Lower lobe of right lung (tissue), 2 donors: ENCODE measurements around the gene S1PR5. TPM values are rescaled to one million over a fixed set of nuclear protein-coding genes. Genes with fewer than 3 reads are reported as not detected.

Experiments
- ATAC-seq, 2 donors: fragments of 200-7000 bp; cut with Tn5 transposase; one replicate each; pipeline ENCODE4 v1.9.1; 2020 to 2022; ENCODE audit warnings: mild to moderate bottlenecking in 2 of 2, moderate library complexity in 2 of 2
- DNase-seq: peaks from one replicate; pipeline ENCODE4 v3.0.0-alpha.2; 2020
- H3K27ac ChIP-seq: fragments of 200-600 bp; one replicate; pipeline ENCODE4 v1.8.0; 2022
- H3K27me3 ChIP-seq: fragments of 200-600 bp; one replicate; pipeline ENCODE4 v1.8.0; 2022; ENCODE audit warnings: low read depth
- H3K36me3 ChIP-seq: fragments of 200-600 bp; one replicate; pipeline ENCODE4 v1.8.0; 2022; ENCODE audit warnings: mild to moderate bottlenecking
- H3K4me1 ChIP-seq: fragments of 200-600 bp; one replicate; pipeline ENCODE4 v1.8.0; 2022
- H3K4me3 ChIP-seq: fragments of 200-600 bp; one replicate; pipeline ENCODE4 v1.8.0; 2022; ENCODE audit warnings: mild to moderate bottlenecking
- H3K9me3 ChIP-seq: fragments of 200-600 bp; one replicate; pipeline ENCODE4 v1.8.0; 2022
- intact Hi-C: fragments of 100-400 bp; cut with DNase I; formaldehyde crosslinking; loops from one replicate; pipeline ENCODE4 v1.11.0; 2022
- total RNA-seq: library from RNA; stranded (reverse); fragmentation: NEBNext Ultra II Directional; extraction: Animal tissue kit (Norgen Biotek cat#: 25700); gene quantifications from one replicate; pipeline ENCODE4 v1.2.1, GENCODE V29; 2021
- TF ChIP-seq, protein P1 (sequence below): fragments of 200-600 bp; IDR thresholded peaks from one replicate; pipeline ENCODE4 v1.8.0; 2022; ENCODE audit warnings: antibody characterized with exemption, mild to moderate bottlenecking
- donor health status: DM: no; HTN: yes; CAD: no; lungs with severe emphysema.

The S1PR5 gene
- total RNA-seq, 1 donor from 2014 or later, result 2.4 TPM

DNA sequence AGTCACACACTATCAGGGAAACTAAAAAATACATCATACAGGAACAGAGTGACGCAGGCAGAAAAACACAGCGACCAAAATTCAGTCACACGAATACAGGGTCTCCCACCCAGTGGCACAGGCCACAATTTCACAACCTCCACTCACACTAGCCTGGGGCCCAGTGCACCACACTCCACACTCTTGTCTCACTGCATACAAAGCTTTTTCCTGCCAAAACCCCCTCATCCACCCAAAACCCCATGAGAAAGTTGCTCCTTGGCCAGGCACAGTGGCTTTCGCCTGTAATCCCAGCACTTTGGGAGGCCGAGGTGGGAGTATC is 1.2 kb downstream of the S1PR5 start:
- Histone ChIP-seq H3K4me1 (peaks cover 30% of the 10 kb centered on the region), H3K27ac (no peak overlapping the region), H3K27me3 (peaks cover 85% of the 10 kb centered on the region), H3K36me3 (no peaks in the 10 kb centered on the region), H3K4me3 (no peak overlapping the region), H3K9me3 (no peaks in the 10 kb centered on the region)
- ATAC-seq (no peak), DNase-seq (no peak)
- TF ChIP-seq, protein P1, sequence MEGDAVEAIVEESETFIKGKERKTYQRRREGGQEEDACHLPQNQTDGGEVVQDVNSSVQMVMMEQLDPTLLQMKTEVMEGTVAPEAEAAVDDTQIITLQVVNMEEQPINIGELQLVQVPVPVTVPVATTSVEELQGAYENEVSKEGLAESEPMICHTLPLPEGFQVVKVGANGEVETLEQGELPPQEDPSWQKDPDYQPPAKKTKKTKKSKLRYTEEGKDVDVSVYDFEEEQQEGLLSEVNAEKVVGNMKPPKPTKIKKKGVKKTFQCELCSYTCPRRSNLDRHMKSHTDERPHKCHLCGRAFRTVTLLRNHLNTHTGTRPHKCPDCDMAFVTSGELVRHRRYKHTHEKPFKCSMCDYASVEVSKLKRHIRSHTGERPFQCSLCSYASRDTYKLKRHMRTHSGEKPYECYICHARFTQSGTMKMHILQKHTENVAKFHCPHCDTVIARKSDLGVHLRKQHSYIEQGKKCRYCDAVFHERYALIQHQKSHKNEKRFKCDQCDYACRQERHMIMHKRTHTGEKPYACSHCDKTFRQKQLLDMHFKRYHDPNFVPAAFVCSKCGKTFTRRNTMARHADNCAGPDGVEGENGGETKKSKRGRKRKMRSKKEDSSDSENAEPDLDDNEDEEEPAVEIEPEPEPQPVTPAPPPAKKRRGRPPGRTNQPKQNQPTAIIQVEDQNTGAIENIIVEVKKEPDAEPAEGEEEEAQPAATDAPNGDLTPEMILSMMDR, result no peak
- intact Hi-C loops, result no loop called here

DNA sequence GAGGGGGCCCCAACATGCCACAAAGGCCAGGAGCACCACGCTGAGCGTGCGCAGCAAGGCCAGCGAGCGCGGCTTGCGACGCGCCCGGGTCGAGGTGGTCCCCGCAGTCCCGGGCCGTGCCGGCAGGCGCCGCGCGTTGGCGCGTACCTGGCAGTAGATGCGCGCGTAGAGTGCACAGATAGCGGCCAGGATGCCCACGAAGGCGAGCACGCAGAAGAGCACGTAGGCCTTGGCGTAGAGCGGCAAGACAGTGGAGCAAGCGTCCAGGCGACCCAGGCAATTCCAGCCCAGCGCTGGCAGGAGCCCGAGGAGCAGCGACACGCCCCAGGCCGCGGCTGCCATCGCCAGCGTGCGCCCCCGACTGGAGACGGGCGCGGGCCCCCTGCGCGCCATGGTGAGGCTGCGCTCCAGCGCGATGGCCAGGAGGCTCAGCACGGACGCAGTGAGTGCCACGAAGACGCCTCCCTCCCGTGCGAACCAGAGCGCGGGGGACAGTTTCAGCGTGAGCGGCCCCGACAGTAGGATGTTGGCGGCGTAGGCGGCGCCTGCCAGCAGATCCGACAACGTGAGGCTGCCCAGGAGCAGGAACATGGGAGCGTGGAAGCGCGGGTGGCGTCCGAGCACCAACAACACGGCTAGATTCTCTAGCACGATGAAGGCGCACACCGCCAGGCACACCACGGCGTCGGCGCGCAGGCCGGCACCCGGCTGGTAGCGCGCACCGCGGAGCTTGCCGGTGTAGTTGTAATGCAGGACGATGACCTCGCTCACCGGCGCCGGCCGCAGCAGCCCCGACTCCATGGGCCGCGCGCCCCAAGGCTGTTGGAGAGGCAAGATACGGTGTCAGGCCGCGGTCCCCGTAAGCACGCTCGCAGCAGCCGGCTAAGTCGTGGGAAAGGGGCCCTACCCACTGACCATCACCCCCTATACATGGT is 2.8 kb downstream of the S1PR5 start:
- TF ChIP-seq, protein P1, result peak; percentile 7
- Histone ChIP-seq H3K9me3 (no peaks in the 10 kb centered on the region), H3K4me1 (peaks cover 36% of the 10 kb centered on the region), H3K36me3 (no peaks in the 10 kb centered on the region), H3K4me3 (no peak overlapping the region), H3K27me3 (peaks cover 86% of the 10 kb centered on the region), H3K27ac (no peak overlapping the region)
- intact Hi-C loops, result no loop called here
- DNase-seq (no peak), ATAC-seq (no peak)

DNA sequence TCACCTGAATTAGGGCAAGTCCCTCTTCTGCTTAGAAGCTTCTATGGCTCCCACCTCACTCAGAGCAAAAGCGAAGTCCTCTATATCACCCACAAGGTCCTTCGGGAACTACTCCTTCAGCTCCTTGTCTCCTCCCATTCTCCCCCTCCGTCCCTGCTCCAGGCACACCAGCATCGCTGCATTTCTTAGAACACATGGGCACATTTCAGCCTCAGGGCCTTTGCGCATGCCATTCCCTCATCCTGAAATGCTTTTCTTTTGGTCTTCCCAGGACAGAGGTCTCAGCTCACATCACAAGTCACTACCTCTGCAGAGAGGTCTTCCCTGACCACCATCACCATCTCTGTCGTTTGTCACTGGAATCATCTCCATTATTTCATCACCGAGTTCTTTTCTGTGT is 4.0 kb downstream of the S1PR5 start:
- no peaks in the 10 kb centered on the region for H3K36me3 ChIP-seq
- H3K9me3 ChIP-seq, result no peaks in the 10 kb centered on the region
- peaks cover 32% of the 10 kb centered on the region for H3K4me1 ChIP-seq
- ATAC-seq (no peak), DNase-seq (no peak)
- H3K4me3 ChIP-seq, result no peak overlapping the region
- intact Hi-C loops, result no loop called here
- H3K27ac ChIP-seq, result no peak overlapping the region
- TF ChIP-seq, protein P1, result no peak
- peaks cover 78% of the 10 kb centered on the region for H3K27me3 ChIP-seq

DNA sequence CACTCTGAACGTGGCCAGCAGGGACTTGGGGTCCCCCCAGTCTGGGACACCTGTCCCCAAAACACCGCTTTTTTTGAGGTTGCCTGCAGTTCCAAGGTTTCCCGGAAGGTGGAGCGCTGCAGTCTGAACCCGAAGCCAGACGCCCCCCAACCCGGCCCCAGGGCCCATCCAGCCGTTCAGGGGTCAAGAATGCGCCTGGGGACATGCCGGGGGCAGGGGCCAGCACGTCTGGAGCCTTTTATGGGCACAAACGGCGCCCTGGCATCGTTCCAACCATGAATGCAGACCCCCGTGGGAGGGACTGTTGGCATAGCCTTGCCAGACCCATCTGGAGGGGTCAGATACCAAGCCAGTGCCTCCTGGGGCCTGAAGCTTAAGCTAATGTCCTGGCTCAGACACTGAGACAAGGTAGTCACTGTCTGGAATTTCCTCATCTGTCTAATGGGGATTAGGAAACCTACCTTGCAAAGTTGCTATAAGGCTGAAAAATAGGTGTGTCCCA is 6.9 kb downstream of the S1PR5 start:
- ATAC-seq, result peak in 1 of 2 donors; percentile 33
- no peak for DNase-seq
- TF ChIP-seq, protein P1, result peak; percentile 70
- peaks cover 51% of the 10 kb centered on the region for H3K27me3 ChIP-seq
- no peaks in the 10 kb centered on the region for H3K36me3 ChIP-seq
- H3K4me1 ChIP-seq, result peaks cover 22% of the 10 kb centered on the region
- intact Hi-C loops, result no loop called here
- H3K9me3 ChIP-seq, result no peaks in the 10 kb centered on the region
- no peak overlapping the region for H3K27ac ChIP-seq
- H3K4me3 ChIP-seq, result no peak overlapping the region

DNA sequence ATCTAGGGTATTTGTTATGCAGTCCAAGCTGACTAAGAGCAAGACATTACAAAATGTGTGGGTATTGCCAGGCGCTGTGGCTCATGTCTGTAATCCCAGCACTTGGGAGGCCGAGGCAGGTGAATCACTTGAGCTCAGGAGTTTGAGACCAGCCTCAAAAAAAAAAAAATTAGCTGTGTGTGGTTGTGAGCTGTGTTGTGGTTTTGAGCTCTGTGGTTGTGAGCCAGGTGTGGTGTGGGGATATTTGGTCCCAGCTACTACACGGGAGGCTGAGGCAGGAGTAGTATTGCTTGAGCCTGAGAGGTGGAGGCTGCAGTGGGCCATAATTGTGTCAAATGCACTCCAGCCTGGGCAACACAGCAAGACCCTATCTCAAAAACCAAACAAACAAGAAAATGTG is 8.5 kb downstream of the S1PR5 start:
- no peaks in the 10 kb centered on the region for H3K9me3 ChIP-seq
- DNase-seq (no peak), ATAC-seq (no peak)
- H3K27ac ChIP-seq, result no peak overlapping the region
- H3K4me1 ChIP-seq, result peaks cover 14% of the 10 kb centered on the region
- H3K4me3 ChIP-seq, result no peak overlapping the region
- intact Hi-C loops, result no loop called here
- no peaks in the 10 kb centered on the region for H3K36me3 ChIP-seq
- peaks cover 35% of the 10 kb centered on the region for H3K27me3 ChIP-seq
- TF ChIP-seq, protein P1, result no peak
